ENCODE measurements around the gene SNRNP48.

SNRNP48 gene

DNA sequence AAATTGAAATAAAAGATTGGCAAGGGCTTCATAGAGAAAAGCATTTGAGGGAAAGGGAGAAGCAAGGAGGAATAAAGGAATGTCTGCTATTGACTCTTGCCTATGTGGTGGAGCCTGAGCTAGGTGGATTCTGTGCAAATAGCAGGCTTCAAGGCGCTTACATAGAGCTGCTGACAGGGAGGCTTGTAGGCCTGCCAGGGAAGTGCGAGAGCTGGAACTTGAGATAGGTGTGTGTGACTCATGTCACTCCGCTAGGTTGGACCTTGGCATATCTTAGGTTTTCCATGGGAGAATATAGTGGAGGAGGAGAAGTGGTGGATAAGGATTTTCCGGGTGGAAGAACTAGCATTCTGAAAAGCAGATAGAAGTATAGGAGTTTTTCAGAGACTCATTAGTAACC is 14.0 kb downstream of the SNRNP48 start:
- no peak for DNase-seq

DNA sequence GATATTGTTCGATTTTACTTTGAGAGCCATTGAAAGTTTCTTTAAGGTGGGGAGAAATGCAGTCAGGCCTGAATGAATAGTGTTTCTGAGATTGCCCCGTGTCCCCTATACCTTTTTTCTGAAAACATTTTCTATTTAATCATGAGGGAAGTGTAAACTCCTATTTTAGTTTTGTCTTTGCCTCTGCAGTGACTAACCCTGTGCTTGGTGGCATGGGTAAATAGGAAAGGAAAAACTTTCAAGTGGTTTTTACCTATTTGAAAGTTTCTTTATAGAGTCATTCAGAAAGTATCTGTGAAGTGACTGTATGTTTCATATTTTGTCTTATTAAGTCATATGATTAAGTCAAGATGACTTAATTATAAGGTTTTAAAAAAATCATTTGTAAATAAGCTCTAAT is 14.5 kb downstream of the SNRNP48 start:
- DNase-seq: peak; percentile 58

DNA sequence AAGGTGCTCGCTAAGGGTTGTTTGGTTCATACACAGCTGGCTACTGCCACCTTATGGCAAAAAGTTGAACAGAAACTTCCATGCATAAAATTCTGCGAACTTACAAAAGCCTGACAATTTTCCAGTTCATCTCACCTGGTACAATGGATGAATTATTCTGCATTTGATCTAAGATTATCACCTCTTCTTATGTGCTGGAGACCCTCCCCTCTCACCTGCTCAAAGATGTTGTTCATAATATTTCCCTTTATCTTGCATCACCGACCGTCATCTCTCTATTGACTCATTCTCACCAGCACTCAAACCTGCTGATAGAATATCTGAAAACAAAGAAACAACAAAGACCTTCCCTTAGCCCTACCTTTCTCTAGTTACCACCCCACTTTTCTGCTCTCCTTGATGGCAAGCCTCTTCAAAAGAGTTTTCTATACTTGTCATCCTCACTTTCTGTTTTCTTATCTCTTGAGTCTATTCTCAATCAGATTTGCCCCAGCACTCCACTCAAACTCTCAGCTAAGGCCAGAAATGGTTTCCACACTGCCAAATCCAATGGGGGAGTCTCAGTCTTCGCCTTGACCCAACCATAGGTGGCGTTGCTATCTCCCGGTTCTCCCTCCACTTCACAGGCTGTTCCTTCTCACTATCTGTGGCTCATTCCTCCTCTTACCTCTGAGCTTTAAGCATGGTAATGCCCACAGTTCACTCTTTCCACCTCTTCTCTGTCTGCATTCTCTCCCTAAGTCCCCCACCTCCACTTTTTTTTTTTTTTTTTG is 25.8 kb downstream of the SNRNP48 start:
- DNase-seq: peak; percentile 58

DNA sequence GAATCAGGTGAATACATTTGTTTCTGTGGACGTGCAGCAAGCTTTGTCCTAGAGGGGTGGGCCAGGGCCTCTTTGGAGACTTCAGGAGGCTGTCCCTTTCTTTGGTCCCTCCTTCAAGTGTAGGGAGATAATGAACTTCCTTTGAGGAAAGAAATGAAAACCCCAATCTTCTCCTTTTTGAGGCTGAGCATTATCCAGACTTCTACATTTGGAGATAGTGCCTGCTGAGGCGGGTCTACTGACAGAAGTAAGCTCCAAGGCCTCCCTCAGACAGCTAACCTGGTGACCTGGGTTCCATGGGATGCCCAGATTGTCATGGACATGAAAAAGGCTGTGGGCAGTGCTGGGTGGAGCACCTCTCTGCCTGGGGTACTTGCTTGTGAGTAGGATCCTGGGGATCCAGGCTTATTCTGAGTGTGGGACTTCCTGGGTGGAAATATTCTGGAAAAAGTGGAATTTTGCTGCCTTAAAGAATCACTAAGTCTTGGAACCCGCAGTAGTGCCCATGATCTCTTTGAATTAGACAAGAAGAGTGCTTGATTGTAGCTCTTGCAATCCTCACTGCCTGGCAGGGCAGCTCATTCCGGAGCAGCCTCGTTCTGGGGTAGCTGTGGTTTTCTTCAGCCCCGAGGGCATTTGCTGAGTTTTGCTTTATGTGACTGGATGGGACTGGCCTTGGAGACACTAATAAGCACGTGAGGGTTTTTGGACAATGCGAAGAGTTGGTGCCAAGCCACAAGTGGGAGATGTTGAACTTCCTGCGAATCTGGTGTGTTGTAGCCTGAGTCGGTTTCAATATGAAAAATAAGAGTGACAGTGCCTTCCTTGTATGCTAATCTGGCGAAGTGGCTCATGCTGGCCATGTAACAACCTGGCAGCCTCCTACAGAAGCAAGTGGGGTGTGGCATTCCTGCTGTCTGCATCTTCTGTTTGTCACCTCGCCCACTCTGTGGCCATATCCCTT is 28.1 kb downstream of the SNRNP48 start:
- DNase-seq: peak; percentile 63

DNA sequence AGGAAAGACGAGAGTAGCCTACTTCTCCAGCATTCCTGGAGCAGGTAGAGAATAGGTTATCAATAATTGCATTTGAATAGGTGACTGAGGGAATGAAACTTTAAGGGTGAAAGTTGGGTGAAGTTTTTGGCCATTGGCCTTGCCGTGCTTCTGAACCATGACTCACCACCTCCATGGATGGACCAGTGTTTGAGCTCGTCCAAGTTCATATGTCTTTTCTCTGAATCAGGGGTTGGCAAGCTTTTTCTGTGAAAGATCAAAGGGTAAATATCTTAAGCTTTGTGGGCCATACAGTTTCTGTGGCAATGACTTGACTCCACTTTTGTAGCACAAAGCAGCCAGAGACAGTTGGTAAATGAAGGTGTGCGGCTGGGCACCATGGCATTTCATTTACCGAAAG is 31.8 kb downstream of the SNRNP48 start:
- DNase-seq: no peak

DNA sequence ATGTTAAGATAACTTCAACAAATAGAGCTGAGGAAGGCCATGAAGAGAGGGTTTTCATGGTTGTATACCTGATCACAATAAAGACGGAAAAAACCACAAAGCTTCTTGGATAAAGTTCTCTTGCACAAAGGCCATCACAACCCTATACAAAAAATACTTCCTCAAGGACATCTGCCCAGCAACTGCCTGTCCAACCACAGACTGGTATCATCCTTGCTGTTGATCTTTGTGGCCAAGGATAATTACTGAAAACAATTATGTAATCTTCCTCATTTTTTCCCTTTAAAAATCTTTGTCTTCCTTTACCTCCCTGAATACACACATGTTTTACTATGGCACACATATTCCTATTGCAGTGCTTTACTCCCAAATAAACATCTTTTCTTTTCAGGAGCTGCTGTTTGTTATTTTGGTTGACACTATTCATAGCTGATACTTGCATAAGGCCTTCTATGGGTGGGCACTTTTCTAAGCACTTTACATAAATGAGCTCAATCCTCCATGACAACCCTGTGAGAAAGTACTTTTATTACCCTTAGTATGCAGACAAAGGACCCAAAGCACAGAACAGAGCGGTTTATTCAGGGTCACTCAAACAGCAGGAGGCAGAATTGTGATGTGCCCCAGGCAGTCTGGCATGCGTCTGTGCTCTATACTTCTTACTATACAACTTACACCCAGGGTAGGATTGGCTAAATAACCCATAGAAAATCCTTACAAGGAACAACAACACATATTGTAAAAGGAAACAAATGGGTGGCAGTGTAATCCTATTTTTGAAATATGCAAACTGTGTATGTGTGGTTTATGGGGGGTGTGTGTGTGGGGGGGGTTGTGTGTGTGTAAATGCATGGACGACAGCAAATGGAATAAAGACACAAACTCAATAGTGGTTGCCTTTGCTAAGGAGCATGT is 35.1 kb downstream of the SNRNP48 start:
- DNase-seq: no peak

DNA sequence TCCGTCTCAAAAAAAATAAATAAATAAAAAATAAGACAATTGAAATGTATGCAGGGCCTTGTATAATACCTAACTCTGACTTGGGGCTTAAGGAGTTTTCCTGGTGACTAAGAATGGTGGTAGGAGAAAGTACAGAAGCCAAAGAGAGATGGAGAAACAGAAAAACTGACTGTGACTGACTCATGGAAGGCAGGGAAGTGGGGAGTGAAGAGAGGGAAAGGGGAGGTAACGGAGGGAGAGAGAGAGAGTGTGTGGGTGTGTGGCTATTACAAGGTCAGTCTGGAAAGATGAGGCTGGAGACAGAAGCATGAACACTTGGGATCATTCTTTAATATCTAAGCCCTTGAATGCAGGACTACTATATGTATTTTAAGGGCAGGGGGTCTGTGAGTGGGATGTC is 38.5 kb downstream of the SNRNP48 start:
- DNase-seq: no peak

DNA sequence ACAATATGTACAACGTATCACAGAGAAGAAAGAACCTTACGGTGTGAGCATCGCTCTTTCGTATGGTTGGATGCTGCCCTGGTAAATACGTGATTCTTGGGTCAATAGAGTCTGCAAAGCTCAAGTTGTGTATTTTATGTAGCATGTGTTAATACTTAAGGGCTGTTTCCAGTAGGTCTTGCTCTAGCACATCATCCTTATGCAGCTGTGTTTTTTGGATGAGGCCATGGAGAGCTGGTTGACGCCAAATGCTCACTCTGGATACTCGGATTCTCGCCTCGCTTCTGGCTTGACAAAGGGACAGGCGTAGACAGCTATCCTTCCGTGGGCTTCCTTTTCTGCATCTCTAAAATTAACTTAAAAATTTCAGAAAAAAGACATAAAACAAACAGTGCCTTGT is 38.9 kb downstream of the SNRNP48 start:
- DNase-seq: no peak

DNA sequence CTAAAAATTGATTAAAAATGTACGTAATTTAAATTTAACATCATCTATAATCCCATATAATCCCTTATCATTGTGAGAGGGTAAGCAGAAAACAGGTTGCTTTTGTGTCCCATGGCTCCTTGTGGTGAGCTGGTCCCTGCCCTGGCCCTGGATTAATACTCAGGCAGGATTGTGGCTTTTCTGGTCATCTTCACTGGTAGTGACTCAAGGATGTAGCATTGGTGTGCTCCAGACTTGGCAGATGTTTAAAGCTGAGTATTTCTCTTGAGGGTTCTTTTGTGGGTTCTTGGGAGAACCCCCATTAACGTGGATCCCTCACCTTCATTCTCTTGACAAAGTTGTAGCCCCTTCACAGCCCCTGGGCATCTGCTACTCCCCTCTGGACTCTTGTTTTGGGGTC is 39.3 kb downstream of the SNRNP48 start:
- DNase-seq: no peak

DNA sequence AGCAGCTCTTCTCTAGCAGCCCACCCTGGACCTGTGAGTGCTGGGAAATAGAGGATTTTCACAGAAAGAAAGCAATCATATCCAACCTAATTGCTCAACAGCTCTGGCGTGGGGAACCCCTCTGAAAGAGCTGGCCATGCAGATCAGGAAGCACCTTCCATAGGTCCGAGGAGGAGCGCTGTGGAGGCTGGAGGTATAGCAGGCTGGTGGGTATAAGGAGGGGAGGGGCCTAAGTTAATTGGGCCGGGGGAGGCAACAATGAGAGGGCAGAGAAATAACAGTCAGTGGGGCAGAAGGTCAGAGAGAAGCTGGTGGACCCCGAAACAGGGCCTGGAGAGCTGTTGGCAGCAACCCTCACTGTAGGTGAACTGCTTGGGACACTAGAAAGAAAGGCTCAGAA is 40.8 kb downstream of the SNRNP48 start:
- DNase-seq: no peak

DNA sequence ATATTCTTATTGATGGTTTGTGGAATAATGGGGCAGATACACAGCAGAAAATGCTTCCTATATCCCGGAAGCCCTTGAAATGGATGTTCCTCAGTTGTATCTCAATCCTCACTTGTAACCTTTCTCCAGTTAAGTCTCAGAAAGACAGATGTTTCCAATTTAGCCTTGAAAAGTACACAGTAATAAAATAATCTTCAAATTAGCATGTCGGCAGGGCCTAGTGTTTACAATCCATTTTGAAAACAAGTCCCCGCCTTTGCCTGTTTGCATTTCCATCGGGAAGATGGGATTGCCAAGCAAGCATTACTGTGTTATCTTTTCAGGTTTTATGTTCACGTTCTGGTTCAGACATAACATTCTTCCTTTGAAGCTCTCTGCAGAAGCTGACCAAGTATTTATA is 41.5 kb downstream of the SNRNP48 start:
- no peak for DNase-seq

DNA sequence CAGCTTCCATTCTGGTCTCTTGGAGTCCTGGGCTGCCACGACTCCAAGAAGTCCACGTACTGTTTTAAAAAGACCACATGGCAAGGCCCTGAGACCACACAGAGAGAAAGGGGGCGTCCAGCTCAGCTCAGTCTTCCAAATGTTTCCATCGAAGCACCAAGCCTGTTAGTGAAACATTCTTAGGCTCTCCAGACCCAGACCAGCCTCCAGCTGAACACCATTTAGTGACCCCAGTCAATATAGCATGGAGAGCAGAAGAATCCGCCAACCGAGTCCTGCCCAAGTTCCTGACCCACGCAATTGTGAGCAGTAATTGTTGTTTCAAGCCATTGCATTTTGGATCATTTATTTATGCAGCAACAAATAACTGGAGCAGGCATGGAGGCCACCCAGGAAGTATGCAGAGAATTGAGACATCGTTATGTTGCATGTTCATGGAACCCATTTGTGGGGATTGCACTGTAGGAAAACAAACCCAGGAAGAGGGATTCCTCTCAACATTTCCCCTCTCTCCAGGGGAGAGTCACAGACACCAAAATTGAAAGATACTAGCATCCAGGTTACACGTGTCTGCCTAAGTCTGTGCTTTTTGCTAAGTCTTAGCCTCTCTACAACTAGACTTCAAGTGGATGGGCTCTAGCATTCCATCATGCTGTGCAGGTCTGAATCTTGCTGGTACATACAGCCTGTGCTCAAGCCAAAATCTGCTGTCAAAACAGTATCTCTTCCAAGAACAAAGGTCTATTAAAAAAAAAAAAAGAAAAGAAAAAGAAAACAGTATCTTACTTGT is 42.7 kb downstream of the SNRNP48 start:
- DNase-seq: no peak

DNA sequence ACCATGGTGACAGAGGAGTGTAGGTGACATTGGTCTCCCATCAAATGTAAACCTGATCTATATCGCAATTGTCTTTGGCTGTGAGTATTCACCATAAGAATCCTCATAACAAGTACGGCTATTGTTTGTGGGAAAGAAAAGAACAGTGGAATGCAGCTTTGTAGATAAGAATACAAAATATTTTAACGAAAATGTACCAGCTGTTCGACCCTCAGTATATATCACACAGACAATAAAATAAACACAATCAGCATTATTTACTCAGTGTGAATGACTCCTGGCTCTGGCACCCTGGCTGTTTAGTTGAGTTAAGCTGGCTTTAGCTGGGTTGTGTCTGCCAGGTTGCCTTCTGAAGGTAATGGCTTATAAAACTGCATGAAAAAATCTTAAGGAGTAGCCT is 43.4 kb downstream of the SNRNP48 start:
- no peak for DNase-seq

DNA sequence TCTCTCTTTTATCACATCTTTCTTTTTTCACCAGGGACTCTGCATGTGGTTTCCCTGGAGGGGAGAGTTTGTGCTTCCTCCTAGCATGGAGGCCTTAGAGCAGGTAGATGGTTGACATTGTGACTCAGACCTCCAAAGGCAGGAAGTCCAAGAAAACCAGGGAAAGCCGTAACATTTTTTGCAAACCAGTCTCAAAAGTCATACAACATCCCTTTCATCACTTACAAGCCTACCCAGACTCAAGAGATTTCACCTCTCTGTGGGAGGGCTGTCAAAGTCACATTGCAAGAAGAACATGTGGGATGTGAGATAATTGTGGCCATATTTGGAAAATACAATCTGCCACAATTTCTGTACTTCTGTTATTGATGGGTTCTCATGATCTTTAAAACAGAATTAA is 46.2 kb downstream of the SNRNP48 start:
- DNase-seq: no peak

DNA sequence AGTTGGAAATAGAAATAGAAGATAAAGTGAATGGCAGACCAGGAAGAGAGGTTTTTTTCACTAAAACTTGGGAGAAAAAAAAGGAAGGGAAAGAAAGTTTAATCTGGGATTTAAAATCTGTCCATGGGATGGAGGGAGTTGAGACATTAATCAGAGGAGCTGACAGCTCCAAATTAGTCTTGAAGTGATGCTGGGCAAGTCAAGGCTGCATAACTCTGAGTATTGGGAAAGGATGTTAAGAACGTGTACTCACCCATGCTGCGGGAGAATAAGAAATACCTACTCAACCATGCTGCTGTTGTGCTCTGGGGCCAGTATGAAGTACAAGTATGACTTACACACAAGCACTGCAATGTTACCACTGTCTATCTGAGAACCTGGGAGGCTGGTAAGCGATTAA is 47.5 kb downstream of the SNRNP48 start:
- DNase-seq: no peak

DNA sequence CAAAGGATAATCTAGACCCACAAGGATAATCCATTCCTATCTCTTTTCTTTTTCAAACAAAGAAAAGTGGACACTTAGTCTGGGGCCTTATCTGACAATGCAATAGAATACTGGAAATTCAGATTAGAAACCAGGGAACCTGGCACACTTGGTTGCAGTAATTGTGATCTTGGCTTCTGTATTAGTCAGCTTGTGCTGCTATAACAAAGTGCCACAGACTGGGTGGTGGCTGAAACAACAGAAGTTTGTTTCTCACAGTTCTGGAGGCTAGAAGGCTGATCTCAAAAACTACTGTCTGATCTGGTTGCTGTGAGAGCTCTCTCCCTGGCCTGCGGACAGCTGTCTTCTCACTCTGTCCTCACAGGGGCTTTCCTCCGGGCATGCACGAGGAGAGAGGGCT is 49.4 kb downstream of the SNRNP48 start:
- no peak for DNase-seq

DNA sequence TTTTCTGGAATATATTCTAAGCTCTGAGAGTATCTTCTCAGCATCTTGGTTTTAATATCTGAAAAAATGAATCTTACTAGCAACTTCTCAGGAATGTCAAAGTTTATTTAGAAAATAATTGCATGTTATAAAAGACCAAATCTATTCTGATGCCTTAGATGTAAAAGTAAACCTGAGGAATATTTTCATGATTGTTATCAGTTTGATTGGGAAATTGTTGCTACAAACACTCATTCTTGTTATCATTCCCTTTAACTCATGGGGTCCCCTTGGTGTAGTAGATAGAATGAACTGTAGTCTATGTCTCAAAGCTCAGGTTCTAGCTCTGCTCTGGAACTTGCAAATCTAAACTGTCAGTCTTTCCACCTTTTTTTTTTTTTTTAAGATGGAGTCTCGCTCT is 50.0 kb downstream of the SNRNP48 start:
- DNase-seq: no peak

DNA sequence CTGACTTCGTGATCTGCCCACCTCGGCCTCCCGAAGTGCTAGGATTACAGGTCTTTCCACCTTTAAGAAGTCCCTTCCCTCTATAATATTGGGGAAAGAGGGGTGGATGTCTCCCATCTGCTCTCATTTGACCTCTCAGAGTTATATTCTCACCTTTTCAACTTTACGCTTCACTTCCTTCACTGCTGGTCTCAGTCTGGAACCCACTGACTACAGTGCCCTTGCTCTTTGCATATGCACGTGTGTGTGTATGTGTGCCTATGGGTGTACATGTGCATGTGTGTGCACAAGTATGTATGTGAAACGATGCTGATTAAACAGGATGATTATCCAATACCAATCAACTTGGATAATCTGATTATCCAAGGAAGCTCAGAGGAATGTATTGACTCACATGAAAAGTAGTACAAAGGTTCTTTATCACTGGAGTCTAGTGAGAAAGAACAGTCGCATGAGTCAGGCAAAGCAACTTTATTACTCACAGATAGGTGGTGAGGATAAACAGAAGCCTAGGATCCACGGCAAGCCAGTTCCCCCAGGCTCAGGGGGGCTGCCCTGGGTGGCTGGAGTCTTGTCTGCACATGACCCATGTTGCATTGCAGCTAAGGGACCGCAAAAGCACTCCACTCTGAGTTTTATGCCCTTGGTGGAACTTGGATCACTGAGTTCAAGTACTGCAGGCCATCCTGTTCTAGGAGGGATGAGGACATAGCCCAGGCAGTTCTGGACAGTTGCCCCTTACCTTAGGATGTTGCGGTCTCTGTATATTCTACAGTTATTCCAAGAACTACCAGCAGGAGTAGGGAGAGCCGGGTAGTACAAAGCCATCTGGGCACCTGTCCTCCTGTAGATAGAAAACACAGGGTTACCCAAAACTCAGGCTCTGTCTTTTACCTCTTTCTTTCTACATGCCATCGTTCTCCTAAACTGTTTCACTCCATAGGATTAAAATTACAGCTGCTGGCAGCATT is 50.9 kb downstream of the SNRNP48 start:
- DNase-seq: no peak

DNA sequence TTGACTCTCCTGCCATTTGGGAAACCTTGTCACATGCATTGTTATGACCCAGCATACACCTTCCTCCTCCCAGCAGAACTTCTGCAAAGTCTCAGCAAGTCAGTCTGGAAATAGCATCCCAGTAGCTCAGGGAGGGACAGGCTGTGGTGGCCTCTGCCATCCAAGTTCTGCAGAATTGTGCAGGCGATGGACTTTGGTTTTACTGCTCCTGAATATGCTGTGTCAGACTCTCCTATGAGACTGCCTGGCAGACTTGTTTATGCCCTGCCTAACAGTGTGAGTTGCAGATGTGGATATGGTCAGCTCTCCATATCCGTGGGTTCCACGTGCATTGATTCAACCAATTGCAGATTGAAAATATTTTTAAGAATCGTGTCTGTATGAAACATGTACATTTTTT is 52.8 kb downstream of the SNRNP48 start:
- no peak for DNase-seq

DNA sequence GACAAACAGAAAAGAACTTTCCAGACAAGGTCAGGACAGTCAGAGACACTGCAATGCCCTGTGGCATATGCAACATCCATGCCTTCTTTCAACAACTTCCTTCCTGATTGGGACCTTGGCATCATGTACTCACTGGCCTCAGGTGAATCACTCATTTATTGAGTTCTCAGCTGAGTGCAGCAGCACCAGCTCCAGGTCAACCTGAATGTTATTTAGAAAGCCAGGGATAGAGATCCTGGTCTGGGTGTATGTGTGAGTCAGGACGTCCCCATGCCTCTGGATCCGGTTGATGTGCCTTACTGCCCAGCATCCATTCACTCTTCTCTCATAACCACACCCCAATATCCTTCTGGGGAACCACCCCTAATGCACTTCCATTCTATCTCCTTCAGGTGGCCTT is 54.4 kb downstream of the SNRNP48 start:
- no peak for DNase-seq

DNA sequence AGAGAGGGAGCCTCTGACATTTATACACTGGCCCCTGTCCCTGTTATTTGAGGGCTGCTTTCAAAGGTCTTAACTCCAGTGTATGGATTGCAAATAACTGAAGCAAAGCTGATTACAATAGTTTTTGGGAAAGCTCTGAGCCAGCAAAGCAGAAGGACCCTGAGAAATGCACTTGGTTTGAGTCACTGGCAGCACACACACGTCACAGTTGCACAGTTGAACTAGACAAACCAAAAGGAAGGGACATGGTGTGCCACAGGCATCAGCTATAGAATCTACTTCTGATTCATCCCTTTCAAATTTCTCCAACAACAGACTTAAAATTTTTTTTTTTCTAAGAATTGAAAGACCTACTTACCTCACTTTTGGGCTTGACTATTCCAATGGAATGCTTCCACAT is 56.4 kb downstream of the SNRNP48 start:
- peak; percentile 35 for DNase-seq

Data from activated CD4-positive, alpha-beta T cell treated with anti-CD3 and anti-CD28 coated beads, Interleukin-10, Interleukin-2, amounts not matched to agents 100 ng/mL and 50 ng/mL, durations not matched to agents 16 hours and 8 hours (primary cell).